GM23338 (cell line): ENCODE data around the gene ASPSCR1. TPM values are rescaled to one million over a fixed set of nuclear protein-coding genes. Genes with fewer than 3 reads are reported as not detected.

Experiments used
- ATAC-seq: fragments of 200-7000 bp; cut with Tn5 transposase; 3 replicates; pipeline ENCODE4 v1.9.1; 2020
- DNase-seq: peaks from one replicate; pipeline ENCODE4 v3.0.0-alpha.2; 2015; ENCODE audit warnings: low spot score
- H2AFZ ChIP-seq: fragments of 200-600 bp; sonication (generic); 2 replicates; pipeline ENCODE4 v1.8.0; 2016; ENCODE audit warnings: antibody characterized with exemption, mild to moderate bottlenecking, moderate library complexity
- H3F3A ChIP-seq: fragments of 200-600 bp; sonication (generic); replicated peaks from 2 replicates; pipeline ENCODE4 v1.8.0; 2017; ENCODE audit warnings: antibody characterized with exemption, mixed run types, low read depth
- H3K27ac ChIP-seq: fragments of 200-600 bp; sonication (generic); 2 replicates; pipeline ENCODE4 v1.6.1; 2016; ENCODE audit warnings: low read depth
- H3K27me3 ChIP-seq: fragments of 200-600 bp; sonication (generic); 2 replicates; pipeline ENCODE4 v1.8.0; 2016; ENCODE audit warnings: mild to moderate bottlenecking, mixed run types, moderate library complexity; ENCODE audit not compliant: insufficient read depth
- H3K36me3 ChIP-seq: fragments of 200-600 bp; sonication (generic); 2 replicates; pipeline ENCODE4 v1.8.0; 2016; ENCODE audit warnings: mild to moderate bottlenecking; ENCODE audit not compliant: insufficient read depth
- H3K4me1 ChIP-seq: fragments of 200-600 bp; sonication (generic); 2 replicates; pipeline ENCODE4 v1.8.0; 2016; ENCODE audit warnings: mild to moderate bottlenecking, moderate library complexity; ENCODE audit not compliant: insufficient read depth
- H3K4me2 ChIP-seq: fragments of 200-600 bp; sonication (generic); 2 replicates; pipeline ENCODE4 v1.7.1; 2017; ENCODE audit warnings: mixed run types
- H3K4me3 ChIP-seq: fragments of 200-600 bp; sonication (generic); 2 replicates; pipeline ENCODE4 v1.6.1; 2016; ENCODE audit warnings: mixed run types
- H3K79me2 ChIP-seq: fragments of 200-600 bp; sonication (generic); replicated peaks from 2 replicates; pipeline ENCODE4 v1.8.0; 2017; ENCODE audit warnings: mild to moderate bottlenecking; ENCODE audit not compliant: insufficient read depth
- H3K9me2 ChIP-seq: fragments of 200-600 bp; sonication (generic); 2 replicates; pipeline ENCODE4 v1.8.0; 2017; ENCODE audit not compliant: insufficient read depth
- H4K20me1 ChIP-seq: fragments of 200-600 bp; sonication (generic); replicated peaks from 2 replicates; pipeline ENCODE4 v1.8.0; 2017; ENCODE audit warnings: mild to moderate bottlenecking; ENCODE audit not compliant: insufficient read depth
- H3K27ac Mint-ChIP-seq: 2 replicates; pipeline ENCODE4 v1.8.0; 2020; ENCODE audit warnings: inconsistent platforms, mild to moderate bottlenecking, moderate library complexity, mixed read lengths
- H3K27me3 Mint-ChIP-seq: 3 replicates; pipeline ENCODE4 v1.8.0; 2022; ENCODE audit warnings: low read depth, mild to moderate bottlenecking, moderate library complexity, mixed read lengths, inconsistent platforms; ENCODE audit not compliant: insufficient read depth, poor library complexity
- H3K36me3 Mint-ChIP-seq: 3 replicates; pipeline ENCODE4 v1.8.0; 2021; ENCODE audit warnings: low read depth, mild to moderate bottlenecking, inconsistent platforms, moderate library complexity, mixed read lengths
- H3K4me1 Mint-ChIP-seq: 3 replicates; pipeline ENCODE4 v1.8.0; 2020; ENCODE audit warnings: mild to moderate bottlenecking, inconsistent platforms, mixed read lengths
- H3K4me3 Mint-ChIP-seq: 3 replicates; pipeline ENCODE4 v1.8.0; 2021; ENCODE audit warnings: moderate library complexity, mild to moderate bottlenecking, inconsistent platforms, mixed read lengths
- H3K9me3 Mint-ChIP-seq: 3 replicates; pipeline ENCODE4 v1.8.0; 2020; ENCODE audit warnings: moderate library complexity, mild to moderate bottlenecking, inconsistent platforms, mixed read lengths
- CREB1 ChIP-seq: fragments of 250-450 bp; sonication (Bioruptor Pico); IDR thresholded peaks from 2 replicates; pipeline ENCODE4 v1.5.0; 2020; ENCODE audit warnings: low read depth, mild to moderate bottlenecking, moderate library complexity
- CTCF ChIP-seq, 2 experiments: fragments of 200-600 bp in 1 of 2; sonication (generic) in 1 of 2; conservative IDR thresholded peaks; 2 replicates each; pipeline versions ENCODE4 v1.5.1 to v1.6.1; 2016 to 2017; ENCODE audit warnings: antibody characterized with exemption in 2 of 2, low read depth in 2 of 2, mild to moderate bottlenecking in 2 of 2, moderate library complexity in 1 of 2
- EZH2 ChIP-seq: fragments of 200-600 bp; sonication (generic); IDR thresholded peaks from one replicate; pipeline ENCODE4 v1.8.0; 2017; ENCODE audit warnings: antibody characterized with exemption, mild to moderate bottlenecking, low read depth; ENCODE audit not compliant: unreplicated experiment
- EZH2phosphoT487 ChIP-seq: fragments of 200-600 bp; sonication (generic); IDR thresholded peaks from one replicate; pipeline ENCODE4 v1.8.1; 2018; ENCODE audit warnings: antibody characterized with exemption; ENCODE audit not compliant: unreplicated experiment
- JUNB ChIP-seq: IDR thresholded peaks from one replicate; pipeline ENCODE4 v1.6.1; 2016; ENCODE audit warnings: antibody characterized with exemption; ENCODE audit not compliant: unreplicated experiment
- NANOG ChIP-seq: IDR thresholded peaks from 2 replicates; pipeline ENCODE4 v1.6.1; 2016; ENCODE audit warnings: antibody characterized with exemption, borderline replicate concordance
- POLR2AphosphoS5 ChIP-seq: IDR thresholded peaks from 2 replicates; pipeline ENCODE4 v1.6.1; 2016; ENCODE audit warnings: antibody characterized with exemption, low read depth
- STAT1 ChIP-seq: IDR thresholded peaks from one replicate; pipeline ENCODE4 v1.6.1; 2016; ENCODE audit warnings: antibody characterized with exemption; ENCODE audit not compliant: unreplicated experiment
- ZNF114 ChIP-seq: fragments of 250-450 bp; sonication (Bioruptor Pico); IDR thresholded peaks from 2 replicates; pipeline ENCODE4 v1.5.0; 2020; ENCODE audit warnings: mild to moderate bottlenecking, moderate library complexity
- ZNF331 ChIP-seq: fragments of 250-450 bp; sonication (Bioruptor Pico); IDR thresholded peaks from 2 replicates; pipeline ENCODE4 v1.5.0; 2020; ENCODE audit warnings: low read depth, mild to moderate bottlenecking, moderate library complexity
- ZNF462 ChIP-seq: fragments of 250-450 bp; sonication (Bioruptor Pico); IDR thresholded peaks from 2 replicates; pipeline ENCODE4 v1.5.0; 2020; ENCODE audit warnings: mild to moderate bottlenecking, moderate library complexity
- polyA plus RNA-seq: library from polyadenylated mRNA; unstranded; fragments of >200 nt; fragmentation: Nextera tagmentation; extraction: Ambion mirVana; gene quantifications from 2 replicates; pipeline ENCODE4 v1.2.1, GENCODE V29; 2016
- total RNA-seq: library from RNA; depleted of rRNA; stranded (reverse); fragments of >200 nt; shearing (Covaris generic); gene quantifications from 2 replicates; pipeline ENCODE4 v1.2.3, GENCODE V29; 2014
- TF ChIP-seq, protein P1 (sequence below): IDR thresholded peaks from one replicate; pipeline ENCODE4 v1.6.1; 2018; ENCODE audit warnings: antibody characterized with exemption; ENCODE audit not compliant: unreplicated experiment
- TF ChIP-seq, protein P2 (sequence below): IDR thresholded peaks from 2 replicates; pipeline ENCODE4 v1.6.1; 2016; ENCODE audit warnings: antibody characterized with exemption

Gene ASPSCR1
- total and polyA plus RNA-seq, 2 experiments from 2014 or later, result 44.2 to 46.9 TPM

- Histone ChIP-seq H3K27ac (0 out of 2 replicates have a peak overlapping the region, but pooled peaks have one; percentile 50), H3K36me3 (no peaks in the 10 kb centered on the region), H3K9me2 (no peaks in the 10 kb centered on the region), H3K27me3 (no peaks in the 10 kb centered on the region), H3K4me1 (peaks cover 11% of the 10 kb centered on the region; the same call in 1 of the 2 replicates), H2AFZ (no peak overlapping the region), H3K79me2 (no peaks in the 10 kb centered on the region), H3K4me2 (peak overlapping the region; percentile 62; the same call in 1 of the 2 replicates), H3F3A (0 out of 2 replicates have a peak, but pooled peaks cover 3% of the 10 kb centered on the region), H3K4me3 (no peak overlapping the region), H4K20me1 (peaks cover 6% of the 10 kb centered on the region)
- H3K36me3 Mint-ChIP-seq, result peaks cover 13% of the 10 kb centered on the region
- no peak overlapping the region for H3K4me3 Mint-ChIP-seq
- H3K4me1 Mint-ChIP-seq, result peaks cover 27% of the 10 kb centered on the region
- H3K9me3 Mint-ChIP-seq, result no peaks in the 10 kb centered on the region
- peaks cover 13% of the 10 kb centered on the region for H3K27me3 Mint-ChIP-seq
- TF ChIP-seq ZNF462 (CRISPR knock-in tag), result no peak
- TF ChIP-seq, protein P1, sequence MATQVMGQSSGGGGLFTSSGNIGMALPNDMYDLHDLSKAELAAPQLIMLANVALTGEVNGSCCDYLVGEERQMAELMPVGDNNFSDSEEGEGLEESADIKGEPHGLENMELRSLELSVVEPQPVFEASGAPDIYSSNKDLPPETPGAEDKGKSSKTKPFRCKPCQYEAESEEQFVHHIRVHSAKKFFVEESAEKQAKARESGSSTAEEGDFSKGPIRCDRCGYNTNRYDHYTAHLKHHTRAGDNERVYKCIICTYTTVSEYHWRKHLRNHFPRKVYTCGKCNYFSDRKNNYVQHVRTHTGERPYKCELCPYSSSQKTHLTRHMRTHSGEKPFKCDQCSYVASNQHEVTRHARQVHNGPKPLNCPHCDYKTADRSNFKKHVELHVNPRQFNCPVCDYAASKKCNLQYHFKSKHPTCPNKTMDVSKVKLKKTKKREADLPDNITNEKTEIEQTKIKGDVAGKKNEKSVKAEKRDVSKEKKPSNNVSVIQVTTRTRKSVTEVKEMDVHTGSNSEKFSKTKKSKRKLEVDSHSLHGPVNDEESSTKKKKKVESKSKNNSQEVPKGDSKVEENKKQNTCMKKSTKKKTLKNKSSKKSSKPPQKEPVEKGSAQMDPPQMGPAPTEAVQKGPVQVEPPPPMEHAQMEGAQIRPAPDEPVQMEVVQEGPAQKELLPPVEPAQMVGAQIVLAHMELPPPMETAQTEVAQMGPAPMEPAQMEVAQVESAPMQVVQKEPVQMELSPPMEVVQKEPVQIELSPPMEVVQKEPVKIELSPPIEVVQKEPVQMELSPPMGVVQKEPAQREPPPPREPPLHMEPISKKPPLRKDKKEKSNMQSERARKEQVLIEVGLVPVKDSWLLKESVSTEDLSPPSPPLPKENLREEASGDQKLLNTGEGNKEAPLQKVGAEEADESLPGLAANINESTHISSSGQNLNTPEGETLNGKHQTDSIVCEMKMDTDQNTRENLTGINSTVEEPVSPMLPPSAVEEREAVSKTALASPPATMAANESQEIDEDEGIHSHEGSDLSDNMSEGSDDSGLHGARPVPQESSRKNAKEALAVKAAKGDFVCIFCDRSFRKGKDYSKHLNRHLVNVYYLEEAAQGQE, result no peak
- TF ChIP-seq EZH2, result no peak
- no peak for TF ChIP-seq EZH2phosphoT487
- TF ChIP-seq ZNF331, result no peak
- TF ChIP-seq ZNF114 (CRISPR knock-in tag), result no peak
- TF ChIP-seq CREB1 (CRISPR knock-in tag), result no peak
- TF ChIP-seq STAT1, result no peak
- TF ChIP-seq POLR2AphosphoS5, result no peak
- no peak for TF ChIP-seq NANOG
- no peak for TF ChIP-seq CTCF (conservative IDR thresholded peaks at IDR 0.05; ENCODE audit: low read depth in 2 of 2)
- TF ChIP-seq, protein P2, sequence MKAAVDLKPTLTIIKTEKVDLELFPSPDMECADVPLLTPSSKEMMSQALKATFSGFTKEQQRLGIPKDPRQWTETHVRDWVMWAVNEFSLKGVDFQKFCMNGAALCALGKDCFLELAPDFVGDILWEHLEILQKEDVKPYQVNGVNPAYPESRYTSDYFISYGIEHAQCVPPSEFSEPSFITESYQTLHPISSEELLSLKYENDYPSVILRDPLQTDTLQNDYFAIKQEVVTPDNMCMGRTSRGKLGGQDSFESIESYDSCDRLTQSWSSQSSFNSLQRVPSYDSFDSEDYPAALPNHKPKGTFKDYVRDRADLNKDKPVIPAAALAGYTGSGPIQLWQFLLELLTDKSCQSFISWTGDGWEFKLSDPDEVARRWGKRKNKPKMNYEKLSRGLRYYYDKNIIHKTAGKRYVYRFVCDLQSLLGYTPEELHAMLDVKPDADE, result no peak
- no peak for TF ChIP-seq JUNB
- ATAC-seq (peak; percentile 18), DNase-seq (no peak)
- H3K27ac Mint-ChIP-seq, result no peak overlapping the region
These were observed 15.1 kb downstream of the ASPSCR1 start for GRCh38 chr17:81992306-81993102.
